Endothelial cell of umbilical vein (primary cell): Measurements from ENCODE around the gene SUV39H1. TPM values are rescaled to one million over a fixed set of nuclear protein-coding genes. Genes with fewer than 3 reads are reported as not detected.

Experiments used
- BruUV-seq: library from RNA; stranded (reverse); fragments of 400-500 nt; replicated peaks from 2 replicates; lab custom pipeline; 2021; lab: Mats Ljungman, UMichigan
- CTCF ChIA-PET: fragments of 300-600, 350-600 bp; sonication (Branson Sonifier 250); formaldehyde crosslinking; loops from one replicate; lab custom pipeline; 2021; ENCODE audit warnings: antibody characterized with exemption, inconsistent platforms; lab: Charles Lee
- POLR2A ChIA-PET: fragments of 300-600, 350-600 bp; sonication (Branson Sonifier 250); formaldehyde crosslinking; loops from one replicate; lab custom pipeline; 2021; ENCODE audit warnings: antibody characterized with exemption, inconsistent platforms; lab: Charles Lee
- DNase-seq: peaks from one replicate; pipeline ENCODE4 v3.0.0-alpha.2; 2011; ENCODE audit warnings: low read depth, low spot score
- FAIRE-seq: peaks from 2 replicates; lab custom pipeline; 2011; peaks lifted over from hg19 to GRCh38; lab: Jason Lieb, UNC
- H2AFZ ChIP-seq: 2 replicates; pipeline ENCODE4 v1.6.0; 2012; ENCODE audit warnings: low read depth, low read length, control low read depth, inconsistent platforms
- H3K27ac ChIP-seq: 2 replicates; pipeline ENCODE4 v1.5.1; 2011; ENCODE audit warnings: low read depth, mild to moderate bottlenecking, control low read depth, low read length, moderate library complexity; ENCODE audit not compliant: insufficient read depth
- H3K27me3 ChIP-seq, 2 experiments: 2 replicates each; pipeline versions ENCODE4 v1.6.0 to v1.6.1; 2011; ENCODE audit warnings: low read length in 2 of 2, mixed read lengths in 1 of 2; ENCODE audit not compliant: control insufficient read depth in 2 of 2, insufficient read depth in 2 of 2
- H3K36me3 ChIP-seq, 2 experiments: 2 replicates in 1 of 2; 3 replicates in 1 of 2; pipeline ENCODE4 v1.5.1; 2011; ENCODE audit warnings: low read length in 2 of 2, mild to moderate bottlenecking in 1 of 2, moderate library complexity in 1 of 2; ENCODE audit not compliant: control insufficient read depth in 2 of 2, insufficient read depth in 2 of 2; ENCODE audit errors: extremely low read depth in 1 of 2
- H3K4me1 ChIP-seq: 3 replicates; pipeline ENCODE4 v1.5.1; 2011; ENCODE audit warnings: mild to moderate bottlenecking, low read length; ENCODE audit not compliant: control insufficient read depth, insufficient read depth; ENCODE audit errors: extremely low read depth
- H3K4me2 ChIP-seq: 2 replicates; pipeline ENCODE4 v1.6.1; 2011; ENCODE audit warnings: low read length, control low read depth, mixed read lengths; ENCODE audit not compliant: insufficient read depth
- H3K4me3 ChIP-seq, 3 experiments: fragments of 200-600 bp in 1 of 3; sonication (generic), shearing (Covaris generic) in 1 of 3; replicated peaks in 1 of 3; 2 replicates each; pipeline ENCODE4 v1.5.1; 2011 to 2016; ENCODE audit warnings: control low read depth in 3 of 3, low read length in 3 of 3, mild to moderate bottlenecking in 2 of 3, inconsistent platforms in 1 of 3, low read depth in 1 of 3, moderate library complexity in 1 of 3; ENCODE audit not compliant: insufficient read depth in 1 of 3
- H3K79me2 ChIP-seq: 2 replicates; pipeline ENCODE4 v1.6.0; 2012; ENCODE audit warnings: low read length, inconsistent platforms; ENCODE audit not compliant: control insufficient read depth, insufficient read depth
- H3K9ac ChIP-seq: replicated peaks from 2 replicates; pipeline ENCODE3; 2011; ENCODE audit warnings: low read length, control low read depth; ENCODE audit not compliant: insufficient read depth; ENCODE audit errors: extremely low read depth
- H3K9me1 ChIP-seq: replicated peaks from 3 replicates; pipeline ENCODE4 v1.6.0; 2011; ENCODE audit warnings: mild to moderate bottlenecking, low read length; ENCODE audit not compliant: control insufficient read depth, insufficient read depth; ENCODE audit errors: extremely low read depth
- H3K9me3 ChIP-seq: replicated peaks from 2 replicates; pipeline ENCODE4 v1.5.1; 2012; ENCODE audit warnings: low read length, inconsistent platforms; ENCODE audit not compliant: control insufficient read depth, insufficient read depth
- H4K20me1 ChIP-seq: replicated peaks from 2 replicates; pipeline ENCODE3; 2011; ENCODE audit warnings: mild to moderate bottlenecking, low read length; ENCODE audit not compliant: control insufficient read depth, insufficient read depth; ENCODE audit errors: extremely low read depth
- CTCF ChIP-seq, 2 donors: IDR thresholded peaks; 1 replicate in 1 of 2; 2 replicates in 1 of 2; pipeline ENCODE4 v1.5.1; 2011; ENCODE audit warnings: low read length in 2 of 2, mild to moderate bottlenecking in 2 of 2, moderate library complexity in 2 of 2, control low read depth in 1 of 2, inconsistent platforms in 1 of 2, low read depth in 1 of 2; ENCODE audit not compliant: insufficient read depth in 1 of 2; ENCODE audit errors: extremely low read depth in 1 of 2
- EZH2 ChIP-seq: IDR thresholded peaks from 2 replicates; pipeline ENCODE4 v1.6.1; 2012; ENCODE audit warnings: borderline replicate concordance, low read depth, mild to moderate bottlenecking, moderate library complexity, low read length, inconsistent platforms; ENCODE audit not compliant: severe bottlenecking
- FOS ChIP-seq: IDR thresholded peaks from 2 replicates; pipeline ENCODE4 v1.6.1; 2011; ENCODE audit warnings: mild to moderate bottlenecking, low read length, moderate library complexity, borderline replicate concordance; ENCODE audit not compliant: insufficient read depth
- GATA2 ChIP-seq: IDR thresholded peaks from 2 replicates; pipeline ENCODE4 v1.7.0; 2011; ENCODE audit warnings: low read depth, mild to moderate bottlenecking, moderate library complexity, mixed read lengths, low read length; ENCODE audit not compliant: insufficient read length, insufficient read depth
- JUN ChIP-seq: IDR thresholded peaks from 2 replicates; pipeline ENCODE4 v1.6.1; 2011; ENCODE audit warnings: borderline replicate concordance, low read depth; ENCODE audit not compliant: insufficient read length, insufficient read depth
- MAX ChIP-seq: IDR thresholded peaks from 2 replicates; pipeline ENCODE4 v1.6.1; 2011; ENCODE audit not compliant: insufficient read depth, insufficient read length
- MYC ChIP-seq: IDR thresholded peaks from one replicate; pipeline ENCODE4 v1.6.1; 2011; ENCODE audit warnings: mild to moderate bottlenecking, low read depth, low read length
- POLR2A ChIP-seq: IDR thresholded peaks from 2 replicates; pipeline ENCODE4 v1.6.1; 2012; ENCODE audit warnings: low read depth, mild to moderate bottlenecking, control low read depth, low read length
- POLR2AphosphoS5 ChIP-seq: IDR thresholded peaks from 2 replicates; pipeline ENCODE4 v1.6.1; 2012; ENCODE audit warnings: low read depth, mild to moderate bottlenecking, control low read depth, low read length, moderate library complexity; ENCODE audit not compliant: insufficient read depth
- dilution Hi-C: fragments of 300-500 bp; cut with MboI; formaldehyde crosslinking; loops from one replicate; pipeline ENCODE4 v1.15.0; 2019; ENCODE audit warnings: low sequenced_read_pairs; ENCODE audit not compliant: extremely low pct_ligation_motif_present
- intact Hi-C: fragments of 100-400 bp; cut with micrococcal nuclease; formaldehyde crosslinking; loops from one replicate; pipeline ENCODE4 v1.10.0; 2022
- polyA plus RNA-seq, 4 experiments: library from polyadenylated mRNA; depleted of rRNA in 3 of 4; stranded (reverse) in 3 of 4; unstranded in 1 of 4; fragments of >200 nt; gene quantifications; 2 replicates each; pipeline versions ENCODE4 v1.2.1 to v1.2.3, GENCODE V29; 2011 to 2012; ENCODE audit warnings: missing spikeins in 1 of 4
- total RNA-seq: library from RNA; stranded (reverse); gene quantifications from 2 replicates; pipeline ENCODE4 v1.2.3, GENCODE V29; 2021

The SUV39H1 gene
- total and polyA plus RNA-seq, 2 donors (not counting 3 experiments of a cell fraction or from before 2014, with no cell fraction given): 18.2 to 19.0 TPM

GRCh38 chrX:48702716-48703115, 6.2 kb downstream of the SUV39H1 start:
- peaks cover 4 to 9% of the 10 kb centered on the region in 2 experiments for H3K36me3 ChIP-seq
- no peaks in the 10 kb centered on the region for H3K9me1 ChIP-seq
- H4K20me1 ChIP-seq: no peaks in the 10 kb centered on the region
- H3K4me2 ChIP-seq: no peak overlapping the region
- intact Hi-C loops (no loop called here), dilution Hi-C loops (no loop called here)
- H3K27me3 ChIP-seq: no peaks in the 10 kb centered on the region
- no peaks in the 10 kb centered on the region for H3K4me1 ChIP-seq
- ChIA-PET POLR2A (no interaction called here), CTCF (no interaction called here)
- no peak overlapping the region for H3K9ac ChIP-seq
- no peak for DNase-seq
- H3K27ac ChIP-seq: no peak overlapping the region
- H3K4me3 ChIP-seq: no peak overlapping the region
- H2AFZ ChIP-seq: no peak overlapping the region
- FAIRE-seq: no peak
- no TSS peak for BruUV-seq
- H3K79me2 ChIP-seq: peaks cover 19% of the 10 kb centered on the region
- H3K9me3 ChIP-seq: no peaks in the 10 kb centered on the region
- TF ChIP-seq MYC: no peak
- TF ChIP-seq POLR2A: no peak
- TF ChIP-seq MAX: no peak
- no peak for TF ChIP-seq EZH2
- no peak for TF ChIP-seq JUN
- no peak for TF ChIP-seq POLR2AphosphoS5
- TF ChIP-seq GATA2: no peak
- no peak for TF ChIP-seq CTCF (IDR thresholded peaks at IDR 0.05; ENCODE audit: extremely low read depth in 1 of 2, insufficient read depth in 1 of 2, low read depth in 1 of 2, low read length in 2 of 2)
- TF ChIP-seq FOS: no peak
